ENCODE measurements around the gene RNF7.
"Not testable (repeated sequence)": the region's sequence is repeated elsewhere in the genome, so short reads cannot be mapped to it uniquely, and the experiment has no call there.

The RNF7 gene

GRCh38 chr3:141777957-141778813 is 40.1 kb downstream of the RNF7 start:
- Mint-ChIP-seq H3K9me3 (no peaks in the 10 kb centered on the region), H3K27ac (no peak overlapping the region), H3K27me3 (no peaks in the 10 kb centered on the region), H3K36me3 (ENCODE audit: low read depth) (no peaks in the 10 kb centered on the region), H3K4me3 (no peak overlapping the region), H3K4me1 (ENCODE audit: low read depth) (peaks cover 5% of the 10 kb centered on the region)
- intact Hi-C loops (cut with micrococcal nuclease): no loop called here

GRCh38 chr3:141779667-141780066 is 41.6 kb downstream of the RNF7 start:
- H3K27me3 Mint-ChIP-seq: no peaks in the 10 kb centered on the region
- H3K4me1 Mint-ChIP-seq (ENCODE audit: low read depth): peaks cover 5% of the 10 kb centered on the region
- no peaks in the 10 kb centered on the region for H3K9me3 Mint-ChIP-seq
- intact Hi-C loops (cut with micrococcal nuclease): no loop called here
- no peak overlapping the region for H3K4me3 Mint-ChIP-seq
- no peaks in the 10 kb centered on the region for H3K36me3 Mint-ChIP-seq (ENCODE audit: low read depth)
- no peak overlapping the region for H3K27ac Mint-ChIP-seq

DNA sequence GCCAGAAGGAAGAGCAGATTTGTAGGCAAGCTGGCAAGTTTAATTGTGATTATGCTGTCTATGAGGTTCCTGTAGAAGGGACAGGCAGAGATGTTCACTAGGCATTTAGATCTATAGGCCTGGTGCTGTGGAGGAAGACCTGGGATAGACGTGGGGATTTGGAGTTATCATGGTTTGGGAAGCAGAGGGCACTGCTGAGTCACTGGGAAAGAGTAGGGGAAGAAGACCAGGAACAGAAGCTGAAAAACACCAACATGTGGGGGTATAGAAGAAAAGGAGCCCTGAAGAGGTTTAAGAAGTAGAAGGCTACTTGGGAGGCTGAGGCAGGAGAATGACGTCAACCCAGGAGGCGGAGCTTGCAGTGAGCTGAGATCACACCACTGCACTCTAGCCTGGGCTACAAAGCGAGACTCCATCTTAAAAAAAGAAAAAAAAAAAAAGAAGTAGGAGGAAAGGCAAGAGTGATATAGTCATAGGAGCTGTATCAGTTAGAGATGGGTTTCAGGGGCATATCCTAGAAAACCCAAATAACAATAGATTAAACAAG is 44.4 kb downstream of the RNF7 start:
- intact Hi-C loops (cut with micrococcal nuclease): no loop called here
- H3K27ac Mint-ChIP-seq: no peak overlapping the region
- no peaks in the 10 kb centered on the region for H3K9me3 Mint-ChIP-seq
- no peaks in the 10 kb centered on the region for H3K36me3 Mint-ChIP-seq (ENCODE audit: low read depth)
- peaks cover 5% of the 10 kb centered on the region for H3K4me1 Mint-ChIP-seq (ENCODE audit: low read depth)
- no peak overlapping the region for H3K4me3 Mint-ChIP-seq
- H3K27me3 Mint-ChIP-seq: no peaks in the 10 kb centered on the region

GRCh38 chr3:141783632-141784031 is 45.5 kb downstream of the RNF7 start:
- peaks cover 11% of the 10 kb centered on the region for H3K4me1 Mint-ChIP-seq (ENCODE audit: low read depth)
- no peaks in the 10 kb centered on the region for H3K27me3 Mint-ChIP-seq
- intact Hi-C loops (cut with micrococcal nuclease): no loop called here
- no peaks in the 10 kb centered on the region for H3K36me3 Mint-ChIP-seq (ENCODE audit: low read depth)
- H3K4me3 Mint-ChIP-seq: no peak overlapping the region
- no peak overlapping the region for H3K27ac Mint-ChIP-seq
- H3K9me3 Mint-ChIP-seq: no peaks in the 10 kb centered on the region

GRCh38 chr3:141784096-141784495 is 46.0 kb downstream of the RNF7 start:
- Mint-ChIP-seq H3K4me3 (no peak overlapping the region), H3K27me3 (no peaks in the 10 kb centered on the region), H3K9me3 (peaks cover 2% of the 10 kb centered on the region), H3K27ac (no peak overlapping the region), H3K4me1 (ENCODE audit: low read depth) (peaks cover 11% of the 10 kb centered on the region), H3K36me3 (ENCODE audit: low read depth) (no peaks in the 10 kb centered on the region)
- intact Hi-C loops (cut with micrococcal nuclease): no loop called here

DNA sequence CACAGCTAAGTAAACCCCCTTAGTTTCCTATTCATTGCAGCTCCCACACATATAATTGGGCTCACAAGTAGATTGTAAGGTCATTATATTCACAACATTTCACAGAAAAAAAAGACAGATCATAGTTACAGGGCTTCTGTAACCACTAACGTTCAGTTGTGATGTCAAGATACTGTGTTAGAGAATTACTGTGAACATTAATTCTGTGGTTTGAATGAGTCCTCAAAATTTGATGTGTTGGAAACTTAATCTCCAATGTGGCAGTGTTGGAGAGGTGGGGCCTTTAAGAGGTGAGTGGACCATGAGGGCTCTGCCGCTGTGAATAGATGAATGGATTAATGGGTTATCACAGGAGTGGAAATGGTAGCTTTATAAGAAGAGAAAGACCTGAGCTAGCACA is 46.4 kb downstream of the RNF7 start:
- no peaks in the 10 kb centered on the region for H3K27me3 Mint-ChIP-seq
- H3K9me3 Mint-ChIP-seq: peaks cover 6% of the 10 kb centered on the region
- H3K4me3 Mint-ChIP-seq: no peak overlapping the region
- H3K27ac Mint-ChIP-seq: no peak overlapping the region
- H3K36me3 Mint-ChIP-seq (ENCODE audit: low read depth): no peaks in the 10 kb centered on the region
- peaks cover 11% of the 10 kb centered on the region for H3K4me1 Mint-ChIP-seq (ENCODE audit: low read depth)
- intact Hi-C loops (cut with micrococcal nuclease): no loop called here

DNA sequence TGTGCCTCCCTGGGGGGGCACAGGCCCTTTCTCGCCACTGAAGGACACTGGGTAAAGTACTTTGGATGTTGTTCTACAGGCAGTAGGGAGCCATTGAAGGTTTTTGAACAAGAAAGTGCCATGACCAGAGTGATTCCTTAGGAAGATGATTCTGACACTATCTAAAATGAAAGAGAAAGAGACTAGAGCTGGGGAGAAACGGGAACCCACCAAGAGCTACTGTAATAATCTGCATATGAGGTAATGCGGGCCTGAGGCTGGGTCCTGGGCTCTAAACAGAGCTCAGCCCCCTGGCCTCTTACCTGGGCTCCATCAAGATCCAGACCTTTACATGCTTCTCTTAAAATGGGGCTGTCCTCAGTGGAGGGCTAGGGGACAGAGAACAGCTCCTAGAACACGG is 50.1 kb downstream of the RNF7 start:
- H3K36me3 Mint-ChIP-seq (ENCODE audit: low read depth): no peaks in the 10 kb centered on the region
- H3K4me1 Mint-ChIP-seq (ENCODE audit: low read depth): peaks cover 6% of the 10 kb centered on the region
- intact Hi-C loops (cut with micrococcal nuclease): no loop called here
- H3K27me3 Mint-ChIP-seq: no peaks in the 10 kb centered on the region
- H3K27ac Mint-ChIP-seq: no peak overlapping the region
- no peak overlapping the region for H3K4me3 Mint-ChIP-seq
- peaks cover 8% of the 10 kb centered on the region for H3K9me3 Mint-ChIP-seq

- H3K4me1 Mint-ChIP-seq (ENCODE audit: low read depth); H3K27ac Mint-ChIP-seq; H3K27me3 Mint-ChIP-seq; H3K36me3 Mint-ChIP-seq (ENCODE audit: low read depth); intact Hi-C loops (cut with micrococcal nuclease); H3K4me3 Mint-ChIP-seq; H3K9me3 Mint-ChIP-seq: not testable (repeated sequence)
These were observed 50.7 kb downstream of the RNF7 start for GRCh38 chr3:141788750-141789149.

- intact Hi-C loops (cut with micrococcal nuclease): no loop called here
- H3K27ac Mint-ChIP-seq: no peak overlapping the region
- H3K4me3 Mint-ChIP-seq: no peak overlapping the region
These were observed 51.2 kb downstream of the RNF7 start for GRCh38 chr3:141789281-141789680.

DNA sequence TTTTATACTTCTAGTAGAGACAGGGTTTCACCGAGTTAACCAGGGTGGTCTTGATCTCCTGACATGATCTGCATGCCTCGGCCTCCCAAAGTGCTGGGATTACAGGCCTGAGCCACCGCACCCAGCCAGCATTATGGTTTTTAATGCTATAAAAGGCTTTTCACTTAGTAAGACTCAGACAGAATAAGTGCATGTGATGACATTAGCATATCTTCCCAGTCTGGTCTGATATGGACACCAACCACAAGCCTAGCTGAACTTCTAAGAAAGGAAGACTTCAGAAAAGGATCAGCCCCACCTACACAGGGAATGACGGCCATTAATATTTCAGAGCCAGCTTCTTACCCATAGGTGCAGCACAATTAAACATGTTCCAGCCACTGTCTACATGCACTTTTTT is 52.1 kb downstream of the RNF7 start:
- H3K4me1 Mint-ChIP-seq (ENCODE audit: low read depth): peaks cover 13% of the 10 kb centered on the region
- peaks cover 8% of the 10 kb centered on the region for H3K9me3 Mint-ChIP-seq
- H3K36me3 Mint-ChIP-seq (ENCODE audit: low read depth): no peaks in the 10 kb centered on the region
- H3K27me3 Mint-ChIP-seq: no peaks in the 10 kb centered on the region
- H3K4me3 Mint-ChIP-seq: no peak overlapping the region
- no peak overlapping the region for H3K27ac Mint-ChIP-seq
- intact Hi-C loops (cut with micrococcal nuclease): no loop called here

More at GRCh38 chr3:141789281-141789680, 51.2 kb downstream of the RNF7 start:
- Mint-ChIP-seq H3K4me1 (ENCODE audit: low read depth) (peaks cover 9% of the 10 kb centered on the region), H3K9me3 (peaks cover 8% of the 10 kb centered on the region), H3K36me3 (ENCODE audit: low read depth) (no peaks in the 10 kb centered on the region), H3K27me3 (no peaks in the 10 kb centered on the region)

- intact Hi-C loops (cut with micrococcal nuclease): no loop called here
- no peak overlapping the region for H3K27ac Mint-ChIP-seq
- H3K9me3 Mint-ChIP-seq: peaks cover 8% of the 10 kb centered on the region
- H3K4me3 Mint-ChIP-seq: no peak overlapping the region
- H3K4me1 Mint-ChIP-seq (ENCODE audit: low read depth): peaks cover 34% of the 10 kb centered on the region
- peaks cover under 1% of the 10 kb centered on the region for H3K36me3 Mint-ChIP-seq (ENCODE audit: low read depth)
- peaks cover 2% of the 10 kb centered on the region for H3K27me3 Mint-ChIP-seq
These were observed 54.4 kb downstream of the RNF7 start for GRCh38 chr3:141792495-141792894.

- Mint-ChIP-seq H3K4me3 (no peak overlapping the region), H3K36me3 (ENCODE audit: low read depth) (peaks cover 5% of the 10 kb centered on the region), H3K27me3 (peaks cover 2% of the 10 kb centered on the region), H3K9me3 (peaks cover 8% of the 10 kb centered on the region), H3K27ac (no peak overlapping the region), H3K4me1 (ENCODE audit: low read depth) (peaks cover 35% of the 10 kb centered on the region)
- intact Hi-C loops (cut with micrococcal nuclease): no loop called here
These were observed 55.6 kb downstream of the RNF7 start for GRCh38 chr3:141793476-141794260.

DNA sequence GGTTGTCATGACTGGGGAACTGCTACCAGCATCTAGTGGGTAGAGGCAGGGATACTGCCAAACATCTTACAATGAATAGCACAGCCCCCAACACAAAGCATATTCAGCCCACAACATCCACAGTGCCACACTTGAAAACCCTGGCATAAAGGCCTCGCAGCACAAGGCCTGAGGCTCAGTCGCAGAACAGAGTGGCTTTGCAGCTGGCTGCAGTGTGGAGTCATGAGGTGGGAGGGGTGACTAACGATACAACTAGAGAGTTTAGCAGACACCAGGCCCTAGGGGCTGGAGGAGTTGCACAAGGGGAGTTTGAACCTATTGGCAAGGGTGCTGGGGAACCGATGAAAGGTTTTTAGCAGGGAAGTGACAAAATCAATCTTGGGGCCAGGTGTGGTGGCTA is 57.2 kb downstream of the RNF7 start:
- H3K4me3 Mint-ChIP-seq: no peak overlapping the region
- H3K27me3 Mint-ChIP-seq: peaks cover 2% of the 10 kb centered on the region
- H3K4me1 Mint-ChIP-seq (ENCODE audit: low read depth): peaks cover 35% of the 10 kb centered on the region
- H3K27ac Mint-ChIP-seq: peak overlapping the region; percentile 95
- intact Hi-C loops (cut with micrococcal nuclease): loop anchor here (5.0 kb wide), 2 partner anchors 58 to 67 kb away; partner anchors contain the start of gene RNF7
- peaks cover 5% of the 10 kb centered on the region for H3K36me3 Mint-ChIP-seq (ENCODE audit: low read depth)
- H3K9me3 Mint-ChIP-seq: no peaks in the 10 kb centered on the region

- no peak overlapping the region for H3K4me3 Mint-ChIP-seq
- H3K36me3 Mint-ChIP-seq (ENCODE audit: low read depth): peaks cover 5% of the 10 kb centered on the region
- intact Hi-C loops (cut with micrococcal nuclease): loop anchor here (2.0 to 5.0 kb wide), 3 partner anchors 58 to 79 kb away; partner anchors contain the start of gene RNF7
- peaks cover 35% of the 10 kb centered on the region for H3K4me1 Mint-ChIP-seq (ENCODE audit: low read depth)
- H3K27ac Mint-ChIP-seq: peak overlapping the region; percentile 95
- H3K27me3 Mint-ChIP-seq: peaks cover 2% of the 10 kb centered on the region
- no peaks in the 10 kb centered on the region for H3K9me3 Mint-ChIP-seq
These were observed 57.6 kb downstream of the RNF7 start for GRCh38 chr3:141795741-141796080.
